OCI-LY3 (cell line): ENCODE data around the gene NPTXR.

Experiments
- H2AFZ ChIP-seq: fragments of 200-600, 300-600 bp; shearing (Covaris generic); 2 replicates; pipeline ENCODE4 v1.6.0; 2014; ENCODE audit warnings: antibody characterized with exemption, low read depth, low read length
- H3K27ac ChIP-seq: fragments of 200-600, 300-600 bp; sonication (generic); 2 replicates; pipeline ENCODE4 v1.5.1; 2014; ENCODE audit warnings: mild to moderate bottlenecking, low read length, moderate library complexity, mixed read lengths
- H3K27me3 ChIP-seq: fragments of 200-600, 300-600 bp; sonication (generic); 2 replicates; pipeline ENCODE4 v1.6.1; 2014; ENCODE audit warnings: low read depth, low read length, mixed read lengths
- H3K36me3 ChIP-seq: fragments of 200-600, 300-600 bp; sonication (generic); replicated peaks from 2 replicates; pipeline ENCODE3; 2014; ENCODE audit warnings: low read depth, low read length, mixed read lengths
- H3K4me1 ChIP-seq: fragments of 300-600, 200-600 bp; sonication (generic); 2 replicates; pipeline ENCODE4 v1.6.1; 2014; ENCODE audit warnings: low read length, mixed read lengths
- H3K4me2 ChIP-seq: fragments of 200-600, 300-600 bp; sonication (generic); 2 replicates; pipeline ENCODE4 v1.6.1; 2014; ENCODE audit warnings: low read length, mixed read lengths
- H3K4me3 ChIP-seq: fragments of 300-600, 200-600 bp; sonication (generic); 2 replicates; pipeline ENCODE4 v1.5.1; 2014; ENCODE audit warnings: antibody characterized with exemption, mild to moderate bottlenecking, low read length, moderate library complexity
- H3K79me2 ChIP-seq: fragments of 300-600, 200-600 bp; shearing (Covaris generic); 2 replicates; pipeline ENCODE4 v1.6.1; 2014; ENCODE audit warnings: mild to moderate bottlenecking, low read length, mixed read lengths
- H3K9ac ChIP-seq: fragments of 300-600, 200-600 bp; shearing (Covaris generic); 2 replicates; pipeline ENCODE4 v1.6.0; 2014; ENCODE audit warnings: mild to moderate bottlenecking, low read length, moderate library complexity
- H3K9me3 ChIP-seq: fragments of 200-600, 300-600 bp; shearing (Covaris generic); 2 replicates; pipeline ENCODE4 v1.6.1; 2014; ENCODE audit warnings: low read length, mixed read lengths; ENCODE audit not compliant: insufficient read depth
- H4K20me1 ChIP-seq: fragments of 200-600, 300-600 bp; sonication (generic); 2 replicates; pipeline ENCODE4 v1.6.1; 2016; ENCODE audit warnings: low read length, mixed read lengths; ENCODE audit not compliant: insufficient read depth
- CTCF ChIP-seq: fragments of 200-600, 300-600 bp; sonication (generic); IDR thresholded peaks from 2 replicates; pipeline ENCODE4 v1.5.1; 2014; ENCODE audit warnings: antibody characterized with exemption, low read length, low read depth
- EZH2phosphoT487 ChIP-seq: fragments of 200-600 bp; shearing (Covaris generic); IDR thresholded peaks from 2 replicates; pipeline ENCODE4 v1.6.1; 2018; ENCODE audit warnings: antibody characterized with exemption, mixed run types, low read depth

Gene NPTXR

DNA sequence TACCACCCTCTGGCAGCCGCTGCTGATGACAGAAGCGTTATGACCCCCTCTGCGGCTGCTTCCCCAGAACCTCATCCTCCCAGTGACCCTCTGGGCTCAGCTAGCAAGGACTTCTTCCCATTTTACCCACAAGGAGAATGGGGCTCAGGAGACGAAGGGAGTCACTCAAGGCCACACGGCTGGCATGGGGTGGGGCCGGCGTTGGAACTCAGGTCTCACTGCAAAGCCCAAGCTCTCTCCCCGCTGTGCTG lies 71.3 kb downstream of the NPTXR start:
- TF ChIP-seq CTCF (no peak), EZH2phosphoT487 (no peak)
- no peak overlapping the region for H3K4me2 ChIP-seq
- H3K9ac ChIP-seq: no peak overlapping the region
- H3K27me3 ChIP-seq: 0 out of 2 replicates have a peak, but pooled peaks cover 5% of the 10 kb centered on the region
- H3K9me3 ChIP-seq: no peaks in the 10 kb centered on the region
- no peaks in the 10 kb centered on the region for H3K79me2 ChIP-seq
- H3K4me3 ChIP-seq: no peak overlapping the region
- H3K27ac ChIP-seq: no peak overlapping the region
- no peaks in the 10 kb centered on the region for H4K20me1 ChIP-seq
- H2AFZ ChIP-seq: no peak overlapping the region
- H3K36me3 ChIP-seq: no peaks in the 10 kb centered on the region
- no peaks in the 10 kb centered on the region for H3K4me1 ChIP-seq

- Histone ChIP-seq H3K27me3 (0 out of 2 replicates have a peak, but pooled peaks cover 5% of the 10 kb centered on the region), H3K4me2 (no peak overlapping the region), H3K9ac (no peak overlapping the region), H3K9me3 (no peaks in the 10 kb centered on the region), H3K4me1 (no peaks in the 10 kb centered on the region), H3K4me3 (no peak overlapping the region), H3K36me3 (no peaks in the 10 kb centered on the region), H2AFZ (no peak overlapping the region), H3K27ac (no peak overlapping the region), H3K79me2 (no peaks in the 10 kb centered on the region), H4K20me1 (no peaks in the 10 kb centered on the region)
- TF ChIP-seq EZH2phosphoT487 (no peak), CTCF (no peak)
Observed at GRCh38 chr22:38770257-38770949, 73.4 kb downstream of the NPTXR start.
